ENCODE data around the gene C1orf115. TPM values are rescaled to one million over a fixed set of nuclear protein-coding genes. Genes with fewer than 3 reads are reported as not detected.
A peak's percentile ranks its signal among the peaks of the same experiment; 100 is the strongest.
"Not testable (repeated sequence)": the region's sequence is repeated elsewhere in the genome, so short reads cannot be mapped to it uniquely, and the experiment has no call there.

The C1orf115 gene
- total RNA-seq, 1 donor from 2014 or later, result 34.7 TPM

DNA sequence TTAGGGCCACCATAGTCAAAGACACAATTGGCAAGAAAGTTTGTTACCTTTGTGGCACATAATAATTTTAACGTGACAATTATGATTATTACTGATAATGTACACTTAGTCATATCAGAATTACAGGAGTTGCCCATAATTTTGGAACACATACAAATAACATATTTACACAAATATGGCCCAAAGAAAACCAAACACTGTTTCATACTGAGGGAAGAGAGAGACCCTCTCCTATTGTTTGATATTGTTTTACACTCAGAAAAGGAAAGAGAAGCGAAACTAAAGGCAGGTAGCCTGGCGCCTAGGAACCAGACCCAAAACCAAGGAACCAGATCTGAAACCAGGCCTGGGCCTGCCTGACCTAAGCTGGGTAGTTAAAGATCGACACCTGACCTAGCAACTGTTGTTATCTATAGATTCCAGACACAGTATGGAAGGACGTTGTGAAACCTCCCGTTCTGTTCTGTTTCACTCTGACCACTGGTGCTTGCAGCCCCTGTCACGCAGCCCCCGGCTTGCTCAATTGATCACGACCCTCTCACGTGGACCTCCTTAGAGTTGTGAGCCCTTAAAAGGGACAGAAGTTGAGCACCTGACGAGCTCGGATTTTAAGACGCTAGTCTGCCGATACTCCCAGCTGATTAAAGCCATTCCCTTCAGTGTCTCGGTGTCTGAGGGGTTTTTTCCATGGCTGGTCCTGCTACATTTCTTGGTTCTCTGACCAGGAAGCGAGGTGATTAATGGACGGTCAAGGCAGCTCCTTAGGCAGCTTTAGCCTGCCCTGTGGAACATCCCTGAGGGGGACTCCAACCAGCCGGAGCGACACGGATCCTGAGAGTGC, 27.9 kb downstream of the C1orf115 start:
- H3K4me1 Mint-ChIP-seq (ENCODE audit: unreplicated experiment), result no peaks in the 10 kb centered on the region
- peaks cover 6% of the 10 kb centered on the region for H3K9me3 Mint-ChIP-seq (ENCODE audit: unreplicated experiment)
- no peak for TF ChIP-seq CTCF (IDR thresholded peaks at IDR 0.05; ENCODE audit: unreplicated experiment)
- DNase-seq (ENCODE audit: low spot score), result no peak
- H3K36me3 Mint-ChIP-seq (ENCODE audit: low read depth, unreplicated experiment), result no peaks in the 10 kb centered on the region
- H3K27me3 Mint-ChIP-seq (ENCODE audit: unreplicated experiment), result no peaks in the 10 kb centered on the region
- H3K27ac Mint-ChIP-seq (ENCODE audit: unreplicated experiment), result no peak overlapping the region
- no peak overlapping the region for H3K4me3 Mint-ChIP-seq (ENCODE audit: unreplicated experiment)

- not testable (repeated sequence) for H3K4me1 Mint-ChIP-seq (ENCODE audit: unreplicated experiment); H3K9me3 Mint-ChIP-seq (ENCODE audit: unreplicated experiment); H3K36me3 Mint-ChIP-seq (ENCODE audit: low read depth, unreplicated experiment); H3K4me3 Mint-ChIP-seq (ENCODE audit: unreplicated experiment); H3K27ac Mint-ChIP-seq (ENCODE audit: unreplicated experiment); H3K27me3 Mint-ChIP-seq (ENCODE audit: unreplicated experiment); DNase-seq (ENCODE audit: low spot score)
These were observed 31.1 kb downstream of the C1orf115 start for GRCh38 chr1:220721266-220721665.

DNA sequence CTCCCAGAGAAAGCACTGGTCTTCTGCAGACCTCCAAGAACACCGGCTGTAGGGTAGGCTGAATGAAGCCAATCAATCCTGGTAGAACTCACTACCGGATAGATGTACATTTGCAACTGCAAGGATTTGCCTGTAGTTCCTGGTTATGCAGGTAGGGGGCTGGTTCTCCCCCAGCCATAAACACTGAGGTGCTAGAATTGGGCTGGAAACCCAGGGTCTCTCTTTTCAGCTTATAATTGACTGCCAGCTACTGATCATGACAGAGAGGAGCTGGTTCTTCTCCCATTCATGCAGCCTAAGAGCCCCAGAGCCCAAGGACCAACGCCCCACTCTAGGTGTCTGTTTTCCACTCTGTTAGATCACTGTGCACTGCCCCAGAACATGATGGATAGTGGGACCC, 36.5 kb downstream of the C1orf115 start:
- TF ChIP-seq CTCF (IDR thresholded peaks at IDR 0.05; ENCODE audit: unreplicated experiment), result peak; percentile 58
- H3K9me3 Mint-ChIP-seq (ENCODE audit: unreplicated experiment), result no peaks in the 10 kb centered on the region
- peaks cover 10% of the 10 kb centered on the region for H3K4me1 Mint-ChIP-seq (ENCODE audit: unreplicated experiment)
- H3K36me3 Mint-ChIP-seq (ENCODE audit: low read depth, unreplicated experiment), result no peaks in the 10 kb centered on the region
- peaks cover 4% of the 10 kb centered on the region for H3K27me3 Mint-ChIP-seq (ENCODE audit: unreplicated experiment)
- H3K4me3 Mint-ChIP-seq (ENCODE audit: unreplicated experiment), result no peak overlapping the region
- DNase-seq (ENCODE audit: low spot score), result no peak
- no peak overlapping the region for H3K27ac Mint-ChIP-seq (ENCODE audit: unreplicated experiment)

GRCh38 chr1:220727519-220727918, 37.4 kb downstream of the C1orf115 start:
- DNase-seq (ENCODE audit: low spot score), result no peak
- H3K36me3 Mint-ChIP-seq (ENCODE audit: low read depth, unreplicated experiment), result no peaks in the 10 kb centered on the region
- peaks cover 4% of the 10 kb centered on the region for H3K27me3 Mint-ChIP-seq (ENCODE audit: unreplicated experiment)
- peaks cover 19% of the 10 kb centered on the region for H3K4me1 Mint-ChIP-seq (ENCODE audit: unreplicated experiment)
- no peak for TF ChIP-seq CTCF (IDR thresholded peaks at IDR 0.05; ENCODE audit: unreplicated experiment)
- H3K4me3 Mint-ChIP-seq (ENCODE audit: unreplicated experiment), result no peak overlapping the region
- H3K9me3 Mint-ChIP-seq (ENCODE audit: unreplicated experiment), result no peaks in the 10 kb centered on the region
- no peak overlapping the region for H3K27ac Mint-ChIP-seq (ENCODE audit: unreplicated experiment)

- no peak for TF ChIP-seq CTCF (IDR thresholded peaks at IDR 0.05; ENCODE audit: unreplicated experiment)
- no peaks in the 10 kb centered on the region for H3K36me3 Mint-ChIP-seq (ENCODE audit: low read depth, unreplicated experiment)
- DNase-seq (ENCODE audit: low spot score), result no peak
- no peak overlapping the region for H3K4me3 Mint-ChIP-seq (ENCODE audit: unreplicated experiment)
- peaks cover 6% of the 10 kb centered on the region for H3K27me3 Mint-ChIP-seq (ENCODE audit: unreplicated experiment)
- H3K9me3 Mint-ChIP-seq (ENCODE audit: unreplicated experiment), result no peaks in the 10 kb centered on the region
- H3K27ac Mint-ChIP-seq (ENCODE audit: unreplicated experiment), result no peak overlapping the region
- H3K4me1 Mint-ChIP-seq (ENCODE audit: unreplicated experiment), result peaks cover 21% of the 10 kb centered on the region
These were observed 40.3 kb downstream of the C1orf115 start for GRCh38 chr1:220730486-220730885.
